IMR-90 (cell line): ENCODE measurements around the gene OR51G1. TPM values are rescaled to one million over a fixed set of nuclear protein-coding genes. Genes with fewer than 3 reads are reported as not detected.

Source experiments
- ATAC-seq: fragments of 200-7000 bp; cut with Tn5 transposase; 2 replicates; pipeline ENCODE4 v1.9.1; 2020; ENCODE audit warnings: low read depth, mild to moderate bottlenecking, moderate library complexity
- BruUV-seq: library from RNA; stranded (reverse); fragments of 400-500 nt; replicated peaks from 2 replicates; lab custom pipeline; 2021; lab: Mats Ljungman, UMichigan
- CTCF ChIA-PET: fragments of 300-600 bp; formaldehyde crosslinking; extraction: SDS; loops from one replicate; lab custom pipeline; 2021; ENCODE audit warnings: antibody characterized with exemption; lab: Yijun Ruan, JAX
- POLR2A ChIA-PET: fragments of 300-600 bp; sonication (Branson Sonifier 250); formaldehyde crosslinking; loops from one replicate; lab custom pipeline; 2022; ENCODE audit warnings: antibody characterized with exemption; ENCODE audit not compliant: unreplicated experiment; lab: Charles Lee
- DNase-seq: peaks from one replicate; pipeline ENCODE4 v3.0.0; 2013
- H2AFZ ChIP-seq: replicated peaks from 2 replicates; pipeline ENCODE3; 2013; ENCODE audit warnings: low read length, mild to moderate bottlenecking; ENCODE audit not compliant: poor library complexity
- H2AK5ac ChIP-seq: 2 replicates; pipeline ENCODE4 v1.6.1; 2013; ENCODE audit warnings: low read depth, low read length, inconsistent platforms
- H2AK9ac ChIP-seq: replicated peaks from 2 replicates; pipeline ENCODE3; 2013; ENCODE audit warnings: mild to moderate bottlenecking, low read depth, low read length, moderate library complexity; ENCODE audit not compliant: poor library complexity
- H2BK120ac ChIP-seq: 2 replicates; pipeline ENCODE4 v1.6.1; 2013; ENCODE audit warnings: low read depth, low read length, inconsistent platforms
- H2BK15ac ChIP-seq: 3 replicates; pipeline ENCODE4 v1.6.1; 2013; ENCODE audit warnings: low read depth, low read length, inconsistent platforms
- H2BK20ac ChIP-seq: 2 replicates; pipeline ENCODE4 v1.6.1; 2013; ENCODE audit warnings: low read depth, mild to moderate bottlenecking, inconsistent platforms, low read length, moderate library complexity
- H2BK5ac ChIP-seq: 2 replicates; pipeline ENCODE4 v1.6.1; 2013; ENCODE audit warnings: mild to moderate bottlenecking, low read depth, low read length, inconsistent platforms; ENCODE audit not compliant: poor library complexity, severe bottlenecking
- H3K14ac ChIP-seq: replicated peaks from 2 replicates; pipeline ENCODE4 v1.6.1; 2013; ENCODE audit warnings: low read depth, low read length, inconsistent platforms
- H3K18ac ChIP-seq: 2 replicates; pipeline ENCODE4 v1.6.1; 2013; ENCODE audit warnings: low read depth, low read length, control low read depth
- H3K23ac ChIP-seq: 2 replicates; pipeline ENCODE4 v1.6.1; 2013; ENCODE audit warnings: low read depth, low read length, inconsistent platforms
- H3K27ac ChIP-seq: 2 replicates; pipeline ENCODE4 v1.5.1; 2013; ENCODE audit warnings: mild to moderate bottlenecking, control low read depth, low read length; ENCODE audit not compliant: insufficient read depth
- H3K27me3 ChIP-seq: 2 replicates; pipeline ENCODE4 v1.6.1; 2013; ENCODE audit warnings: low read length; ENCODE audit not compliant: control insufficient read depth, insufficient read depth
- H3K36me3 ChIP-seq: 2 replicates; pipeline ENCODE4 v1.6.1; 2013; ENCODE audit warnings: low read length, mixed read lengths; ENCODE audit not compliant: control insufficient read depth, insufficient read depth
- H3K4ac ChIP-seq: 2 replicates; pipeline ENCODE4 v1.6.1; 2013; ENCODE audit warnings: low read depth, low read length, inconsistent platforms
- H3K4me1 ChIP-seq: 2 replicates; pipeline ENCODE4 v1.6.1; 2013; ENCODE audit warnings: low read length, mixed read lengths; ENCODE audit not compliant: control insufficient read depth, insufficient read depth
- H3K4me2 ChIP-seq: 2 replicates; pipeline ENCODE4 v1.6.1; 2013; ENCODE audit warnings: low read depth, mild to moderate bottlenecking, control low read depth, low read length, moderate library complexity
- H3K4me3 ChIP-seq: 2 replicates; pipeline ENCODE4 v1.5.1; 2013; ENCODE audit warnings: low read depth, mild to moderate bottlenecking, control low read depth, low read length, moderate library complexity; ENCODE audit not compliant: insufficient read depth
- H3K56ac ChIP-seq: 2 replicates; pipeline ENCODE4 v1.6.1; 2013; ENCODE audit warnings: low read length, inconsistent platforms; ENCODE audit not compliant: insufficient read depth; ENCODE audit errors: extremely low read depth
- H3K79me1 ChIP-seq, 2 experiments: 2 replicates each; pipeline ENCODE4 v1.6.1; 2013; ENCODE audit warnings: low read length in 2 of 2, inconsistent platforms in 1 of 2, low read depth in 1 of 2
- H3K9ac ChIP-seq: 2 replicates; pipeline ENCODE4 v1.6.1; 2013; ENCODE audit warnings: low read depth, low read length, control low read depth
- H3K9me1 ChIP-seq: 2 replicates; pipeline ENCODE4 v1.6.1; 2013; ENCODE audit warnings: low read length, inconsistent platforms; ENCODE audit not compliant: insufficient read depth
- H3K9me3 ChIP-seq: 2 replicates; pipeline ENCODE4 v1.6.1; 2013; ENCODE audit warnings: low read length; ENCODE audit not compliant: control insufficient read depth, insufficient read depth
- H4K20me1 ChIP-seq: 2 replicates; pipeline ENCODE4 v1.6.1; 2013; ENCODE audit warnings: low read length, inconsistent platforms; ENCODE audit not compliant: insufficient read depth
- H4K5ac ChIP-seq: 2 replicates; pipeline ENCODE4 v1.6.1; 2013; ENCODE audit warnings: mild to moderate bottlenecking, low read depth, low read length, control low read depth
- H4K8ac ChIP-seq, 2 experiments: 2 replicates each; pipeline ENCODE4 v1.6.1; 2013; ENCODE audit warnings: low read depth in 2 of 2, low read length in 2 of 2, control low read depth in 1 of 2, inconsistent platforms in 1 of 2
- H4K91ac ChIP-seq: 2 replicates; pipeline ENCODE4 v1.6.1; 2013; ENCODE audit warnings: low read depth, low read length, inconsistent platforms; ENCODE audit not compliant: insufficient read depth
- BHLHE40 ChIP-seq: fragments of 150-350 bp; IDR thresholded peaks from 2 replicates; pipeline ENCODE4 v1.6.1; 2016; ENCODE audit warnings: mild to moderate bottlenecking, low read depth, low read length
- ELK1 ChIP-seq: fragments of 150-350 bp; IDR thresholded peaks from 2 replicates; pipeline ENCODE4 v1.6.1; 2016; ENCODE audit warnings: low read depth, mild to moderate bottlenecking, low read length, moderate library complexity, borderline replicate concordance
- FOS ChIP-seq: fragments of 150-350 bp; IDR thresholded peaks from 2 replicates; pipeline ENCODE4 v1.6.1; 2016; ENCODE audit warnings: low read depth, low read length
- MAZ ChIP-seq: IDR thresholded peaks from 2 replicates; pipeline ENCODE4 v1.6.1; 2012; ENCODE audit warnings: low read depth, mild to moderate bottlenecking, low read length, improper control_type of control experiment, moderate library complexity, borderline replicate concordance
- POLR2A ChIP-seq: IDR thresholded peaks from 2 replicates; pipeline ENCODE4 v1.6.1; 2012; ENCODE audit warnings: mild to moderate bottlenecking, low read depth, low read length
- WGBS, 2 experiments: methylation state at CpG; one replicate each; pipeline versions ENCODE4 v1.1.5 to v1.1.7; 2013; ENCODE audit warnings: missing lambda C conversion rate in 2 of 2; ENCODE audit not compliant: insufficient read length in 1 of 2; ENCODE audit errors: extremely low coverage in 2 of 2; 5-methylcytosine and 5-hydroxymethylcytosine counted together
- dilution Hi-C: fragments of 300-500 bp; cut with HindIII; formaldehyde crosslinking; loops from one replicate; pipeline ENCODE4 v1.14.3; 2018; ENCODE audit warnings: low sequenced_read_pairs; ENCODE audit not compliant: unreplicated experiment
- in situ Hi-C: fragments of 300-500 bp; cut with MboI; formaldehyde crosslinking; loops from 3 replicates; pipeline ENCODE4 v1.14.3; 2019; ENCODE audit warnings: low sequenced_read_pairs, inconsistent platforms, mixed read lengths
- intact Hi-C: fragments of 100-400 bp; cut with micrococcal nuclease; formaldehyde crosslinking; loops from 2 replicates; pipeline ENCODE4 v1.10.0; 2022
- polyA plus RNA-seq, 3 experiments: library from polyadenylated mRNA; depleted of rRNA; stranded (reverse); fragments of >200 nt; gene quantifications; 2 replicates each; pipeline ENCODE4 v1.2.3, GENCODE V29; 2012; ENCODE audit warnings: low replicate concordance in 1 of 3
- total RNA-seq: library from RNA; depleted of rRNA; stranded (reverse); fragments of >200 nt; gene quantifications from 2 replicates; pipeline ENCODE4 v1.2.3, GENCODE V29; 2012; rRNA removed

The OR51G1 gene
- total and polyA plus RNA-seq, 2 of the 4 experiments (the other 2 are of a cell fraction): not detected

DNA sequence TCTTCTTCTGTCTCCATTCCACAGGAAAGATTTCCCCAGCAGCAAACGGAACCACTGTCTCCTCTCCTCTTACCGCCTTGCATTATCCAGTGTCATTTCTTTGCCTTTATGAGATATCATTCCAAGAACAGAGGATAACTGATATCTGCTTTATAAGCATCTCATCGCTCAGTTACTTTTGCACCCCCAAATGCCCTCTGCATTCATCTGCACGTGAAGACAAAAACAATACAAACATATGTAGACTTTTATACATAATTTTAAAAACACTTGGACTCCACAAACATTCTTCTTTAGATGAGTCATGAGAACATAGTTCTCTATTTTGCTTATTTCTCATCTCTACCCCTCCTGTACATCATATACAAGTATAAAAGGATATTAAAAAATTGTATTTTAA is 43.0 kb downstream of the OR51G1 start:
- Histone ChIP-seq H2BK5ac (no peak overlapping the region), H3K36me3 (no peaks in the 10 kb centered on the region), H2BK20ac (peak overlapping the region; percentile 8; the same call in 1 of the 2 replicates), H4K8ac (no peak overlapping the region), H3K9me1 (peaks cover 5% of the 10 kb centered on the region), H3K18ac (no peak overlapping the region), H3K23ac (no peak overlapping the region), H3K4me2 (peak overlapping the region; percentile 61; the same call in 1 of the 2 replicates), H4K5ac (no peak overlapping the region), H3K27me3 (no peaks in the 10 kb centered on the region), H3K27ac (no peak overlapping the region), H2AFZ (no peak overlapping the region), H3K79me1 (no peaks in the 10 kb centered on the region), H2AK9ac (no peak overlapping the region), H3K4me3 (no peak overlapping the region), H3K9ac (no peak overlapping the region), H3K56ac (no peak overlapping the region), H3K9me3 (no peaks in the 10 kb centered on the region), H4K20me1 (no peaks in the 10 kb centered on the region), H3K4ac (no peak overlapping the region), H2BK120ac (peak overlapping the region; percentile 27; the same call in 1 of the 2 replicates), H3K14ac (no peak overlapping the region), H2AK5ac (no peak overlapping the region), H2BK15ac (no peak overlapping the region), H3K4me1 (peaks cover 2% of the 10 kb centered on the region; the same call in 1 of the 2 replicates), H4K91ac (no peak overlapping the region)
- ChIA-PET POLR2A (no interaction called here), CTCF (no interaction called here)
- WGBS, 2 experiments: 100% methylated on average over 1 of the region's 4 CpGs; no CpG with 5 or more reads in 1 of the 2 experiments
- intact Hi-C loops: no loop called here
- DNase-seq (peak; percentile 9), ATAC-seq (peak; percentile 44; the same call in 1 of the 2 replicates)
- BruUV-seq: no TSS peak
- dilution Hi-C loops: no loop called here
- peak; percentile 69; the same call in 1 of the 2 replicates for TF ChIP-seq BHLHE40
- no peak for TF ChIP-seq FOS
- no peak for TF ChIP-seq ELK1
- no peak for TF ChIP-seq MAZ
- no peak for TF ChIP-seq POLR2A
- in situ Hi-C loops: no loop called here

Other genes with a start within 250 kb of the OR51G1 start
- 0.56 and 0.72 TPM in 2 replicates for gene OR51E2, start 226.5 kb downstream of the OR51G1 start, total RNA-seq
- gene OR51E2, start 226.5 kb downstream of the OR51G1 start, polyA plus RNA-seq (2012; rRNA removed): 0.83 and 1.3 TPM in 2 replicates
- gene MMP26, start 219.6 kb downstream of the OR51G1 start, total RNA-seq: not detected in 2 replicates
- gene MMP26, start 219.6 kb downstream of the OR51G1 start, polyA plus RNA-seq (2012; rRNA removed): not detected in 2 replicates
- gene OR51F1, start 154.4 kb downstream of the OR51G1 start, total RNA-seq: not detected in 2 replicates
- gene OR51F1, start 154.4 kb downstream of the OR51G1 start, polyA plus RNA-seq (2012; rRNA removed): not detected in 2 replicates
- gene OR52R1, start 120.0 kb downstream of the OR51G1 start, total RNA-seq: not detected in 2 replicates
- gene OR52R1, start 120.0 kb downstream of the OR51G1 start, polyA plus RNA-seq (2012; rRNA removed): not detected in 2 replicates
- under 0.01 and 0.18 TPM in 2 replicates for gene OR51F2, start 103.0 kb downstream of the OR51G1 start, total RNA-seq
- gene OR51F2, start 103.0 kb downstream of the OR51G1 start, polyA plus RNA-seq (2012; rRNA removed): not detected in 2 replicates
- not detected in 2 replicates for gene OR51S1, start 75.1 kb downstream of the OR51G1 start, total RNA-seq
- not detected in 2 replicates for gene OR51S1, start 75.1 kb downstream of the OR51G1 start, polyA plus RNA-seq (2012; rRNA removed)
- not detected in 2 replicates for gene OR51T1, start 42.4 kb downstream of the OR51G1 start, total RNA-seq
- gene OR51T1, start 42.4 kb downstream of the OR51G1 start, polyA plus RNA-seq (2012; rRNA removed): not detected in 2 replicates
- gene OR51A7, start 20.6 kb downstream of the OR51G1 start, total RNA-seq: not detected in 2 replicates
- gene OR51A7, start 20.6 kb downstream of the OR51G1 start, polyA plus RNA-seq (2012; rRNA removed): not detected in 2 replicates
- not detected in 2 replicates for gene OR51G2, start 5.0 kb downstream of the OR51G1 start, total RNA-seq
- not detected in 2 replicates for gene OR51G2, start 5.0 kb downstream of the OR51G1 start, polyA plus RNA-seq (2012; rRNA removed)
- gene OR51A4, start 23.3 kb upstream of the OR51G1 start, total RNA-seq: not detected in 2 replicates
- gene OR51A4, start 23.3 kb upstream of the OR51G1 start, polyA plus RNA-seq (2012; rRNA removed): not detected in 2 replicates
- gene OR51A2, start 31.4 kb upstream of the OR51G1 start, total RNA-seq: not detected in 2 replicates
- gene OR51A2, start 31.4 kb upstream of the OR51G1 start, polyA plus RNA-seq (2012; rRNA removed): not detected in 2 replicates
- gene OR51L1, start 70.5 kb upstream of the OR51G1 start, total RNA-seq: not detected in 2 replicates
- not detected in 2 replicates for gene OR51L1, start 70.5 kb upstream of the OR51G1 start, polyA plus RNA-seq (2012; rRNA removed)
- not detected in 2 replicates for gene OR52J3, start 122.2 kb upstream of the OR51G1 start, total RNA-seq
- gene OR52J3, start 122.2 kb upstream of the OR51G1 start, polyA plus RNA-seq (2012; rRNA removed): not detected in 2 replicates
- gene OR52E2, start 135.3 kb upstream of the OR51G1 start, total RNA-seq: not detected in 2 replicates
- gene OR52E2, start 135.3 kb upstream of the OR51G1 start, polyA plus RNA-seq (2012; rRNA removed): not detected in 2 replicates
- not detected in 2 replicates for gene OR52E1, start 145.2 kb upstream of the OR51G1 start, total RNA-seq
- not detected in 2 replicates for gene OR52E1, start 145.2 kb upstream of the OR51G1 start, polyA plus RNA-seq (2012; rRNA removed)
- not detected in 2 replicates for gene OR52A5, start 214.0 kb upstream of the OR51G1 start, total RNA-seq
- not detected in 2 replicates for gene OR52A5, start 214.0 kb upstream of the OR51G1 start, polyA plus RNA-seq (2012; rRNA removed)
- not detected in 2 replicates for gene OR52A1, start 230.4 kb upstream of the OR51G1 start, total RNA-seq
- gene OR52A1, start 230.4 kb upstream of the OR51G1 start, polyA plus RNA-seq (2012; rRNA removed): not detected in 2 replicates